Measurements from ENCODE around the gene TRPV3.
"Not testable (repeated sequence)": the region's sequence is repeated elsewhere in the genome, so short reads cannot be mapped to it uniquely, and the experiment has no call there.

Gene TRPV3

DNA sequence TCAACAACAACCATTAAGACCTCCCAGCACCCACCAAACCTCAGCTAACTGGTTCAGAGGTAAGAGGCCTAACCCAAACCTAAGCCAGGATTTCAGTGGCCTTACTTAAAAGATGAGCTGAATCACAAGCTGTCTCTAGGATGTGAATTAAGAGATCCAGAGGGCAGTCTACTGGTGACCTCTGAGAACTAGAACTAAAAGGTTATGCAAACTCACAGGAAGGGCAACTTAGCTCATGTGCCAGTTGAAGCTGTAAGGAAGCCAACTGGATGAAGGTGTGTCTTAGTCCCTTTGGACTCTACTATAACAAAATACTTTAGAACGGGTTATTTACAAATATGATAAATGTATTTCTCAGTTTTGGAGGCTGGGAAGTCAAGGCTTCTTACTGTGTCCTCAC, 91.3 kb downstream of the TRPV3 start:
- not testable (repeated sequence) for DNase-seq
